Tibial artery (tissue), 4 donors: ENCODE data around the gene ADGRD2.

Source experiments
- DNase-seq, 2 donors: peaks; one replicate each; pipeline ENCODE4 v3.0.0-alpha.2; 2019
- H3K27ac ChIP-seq, 2 donors: fragments of 200-600 bp; sonication (generic) in 1 of 2; 1 replicate in 1 of 2; 2 replicates in 1 of 2; pipeline ENCODE4 v1.5.1; 2018 to 2019; ENCODE audit warnings: mild to moderate bottlenecking in 1 of 2
- H3K27me3 ChIP-seq, 2 donors: fragments of 200-600 bp; sonication (generic) in 1 of 2; one replicate each; pipeline versions ENCODE4 v1.5.1 to v1.6.0; 2016 to 2019
- H3K36me3 ChIP-seq, 3 donors: fragments of 200-600 bp; sonication (generic) in 2 of 3; one replicate each; pipeline ENCODE4 v1.5.1; 2016 to 2019; ENCODE audit warnings: mild to moderate bottlenecking in 2 of 3
- H3K4me1 ChIP-seq, 4 donors: fragments of 200-600 bp; sonication (generic) in 2 of 4; 1 replicate in 3 of 4; 2 replicates in 1 of 4; pipeline ENCODE4 v1.5.1; 2016 to 2019
- H3K4me3 ChIP-seq, 2 donors: fragments of 200-600 bp; sonication (generic) in 1 of 2; 1 replicate in 1 of 2; 2 replicates in 1 of 2; pipeline ENCODE4 v1.5.1; 2018 to 2019; ENCODE audit warnings: mild to moderate bottlenecking in 2 of 2
- H3K9me3 ChIP-seq, 3 donors: fragments of 200-600 bp; sonication (generic) in 1 of 3; one replicate each; pipeline ENCODE4 v1.5.1; 2016 to 2019
- intact Hi-C: fragments of 100-400 bp; cut with DNase I; formaldehyde crosslinking; loops from one replicate; pipeline ENCODE4 v1.15.0; 2023; ENCODE audit warnings: low total_unique reads
- TF ChIP-seq, protein P1 (sequence below), 2 experiments: fragments of 200-600 bp in 1 of 2; fragments of 450-650 bp in 1 of 2; IDR thresholded peaks; one replicate each; pipeline ENCODE4 v1.5.1; 2017 to 2019; ENCODE audit warnings: antibody characterized with exemption in 2 of 2, mild to moderate bottlenecking in 1 of 2, moderate library complexity in 1 of 2

The ADGRD2 gene

DNA sequence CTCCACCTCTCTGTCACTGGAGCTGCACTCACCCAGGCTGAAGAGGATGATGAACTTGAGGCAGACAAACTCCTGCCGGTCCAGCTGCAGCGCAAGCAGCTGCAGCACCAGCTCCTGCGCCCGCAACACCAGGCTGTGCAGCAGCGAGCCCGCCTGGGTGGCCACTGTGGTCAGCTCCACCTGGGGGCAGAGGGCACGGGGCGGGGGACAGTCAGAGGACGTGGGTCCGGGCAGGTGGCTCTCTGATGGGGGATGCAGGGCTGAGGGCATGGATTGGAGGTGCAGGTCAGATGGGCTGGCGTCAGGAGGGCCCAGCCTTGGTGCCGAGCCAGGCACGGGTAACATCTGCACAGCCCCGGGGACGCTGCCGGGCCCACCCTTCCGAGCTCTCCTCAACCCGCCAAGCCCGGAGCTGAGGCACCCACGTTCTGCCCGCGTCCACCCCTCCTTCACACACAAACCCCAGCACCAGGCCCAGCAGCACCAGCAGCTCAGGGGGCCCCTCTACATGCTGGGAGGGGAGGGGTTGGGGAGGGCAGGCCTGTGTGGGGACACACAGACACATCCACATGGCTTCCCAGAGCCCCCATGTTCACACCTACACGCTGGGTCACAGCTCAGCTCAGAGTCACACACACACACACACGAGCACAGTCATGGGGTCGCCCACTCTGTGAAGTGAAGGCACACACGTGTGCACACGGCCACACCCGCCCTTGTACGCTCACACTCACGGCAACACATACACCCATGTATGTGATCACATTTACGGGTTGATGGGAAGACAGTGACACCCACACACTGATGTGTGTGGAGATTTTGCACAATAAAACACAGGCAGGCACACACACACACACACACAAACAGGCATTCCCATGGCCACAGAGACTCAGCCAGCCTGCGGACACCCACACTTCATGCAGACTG is 41.1 kb downstream of the ADGRD2 start:
- H3K27ac ChIP-seq = no peak overlapping the region
- H3K9me3 ChIP-seq = no peaks in the 10 kb centered on the region
- no peak for DNase-seq
- no peaks in the 10 kb centered on the region for H3K4me1 ChIP-seq
- no peak overlapping the region for H3K4me3 ChIP-seq
- TF ChIP-seq, protein P1, sequence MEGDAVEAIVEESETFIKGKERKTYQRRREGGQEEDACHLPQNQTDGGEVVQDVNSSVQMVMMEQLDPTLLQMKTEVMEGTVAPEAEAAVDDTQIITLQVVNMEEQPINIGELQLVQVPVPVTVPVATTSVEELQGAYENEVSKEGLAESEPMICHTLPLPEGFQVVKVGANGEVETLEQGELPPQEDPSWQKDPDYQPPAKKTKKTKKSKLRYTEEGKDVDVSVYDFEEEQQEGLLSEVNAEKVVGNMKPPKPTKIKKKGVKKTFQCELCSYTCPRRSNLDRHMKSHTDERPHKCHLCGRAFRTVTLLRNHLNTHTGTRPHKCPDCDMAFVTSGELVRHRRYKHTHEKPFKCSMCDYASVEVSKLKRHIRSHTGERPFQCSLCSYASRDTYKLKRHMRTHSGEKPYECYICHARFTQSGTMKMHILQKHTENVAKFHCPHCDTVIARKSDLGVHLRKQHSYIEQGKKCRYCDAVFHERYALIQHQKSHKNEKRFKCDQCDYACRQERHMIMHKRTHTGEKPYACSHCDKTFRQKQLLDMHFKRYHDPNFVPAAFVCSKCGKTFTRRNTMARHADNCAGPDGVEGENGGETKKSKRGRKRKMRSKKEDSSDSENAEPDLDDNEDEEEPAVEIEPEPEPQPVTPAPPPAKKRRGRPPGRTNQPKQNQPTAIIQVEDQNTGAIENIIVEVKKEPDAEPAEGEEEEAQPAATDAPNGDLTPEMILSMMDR (IDR thresholded peaks at IDR 0.05) = no peak
- H3K27me3 ChIP-seq = peaks cover 0 to 76% of the 10 kb centered on the region in 2 donors
- H3K36me3 ChIP-seq = no peaks in the 10 kb centered on the region
- intact Hi-C loops = no loop called here

DNA sequence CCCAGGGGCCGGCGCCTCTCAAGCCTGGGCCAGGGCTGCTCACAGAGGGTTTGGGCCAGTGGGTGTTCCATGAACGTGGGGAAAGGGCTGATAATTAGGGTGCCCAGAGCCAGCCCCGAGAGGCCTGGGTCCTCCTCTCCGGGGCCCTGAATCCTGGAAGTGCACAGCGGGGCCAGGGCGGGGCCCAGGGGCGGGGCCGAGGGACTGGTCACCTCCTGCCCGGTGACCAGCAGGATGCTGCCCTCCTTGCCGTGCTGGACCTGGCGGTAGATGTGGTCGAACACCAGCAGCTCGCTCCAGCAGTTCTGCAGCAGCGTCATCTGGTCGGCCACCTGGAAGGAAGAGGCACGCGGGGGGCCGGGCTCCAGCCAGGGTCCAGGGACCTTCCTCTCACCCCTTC is 42.6 kb downstream of the ADGRD2 start:
- Histone ChIP-seq H3K27me3 (peaks cover 0 to 70% of the 10 kb centered on the region in 2 donors), H3K27ac (no peak overlapping the region), H3K4me1 (no peaks in the 10 kb centered on the region), H3K9me3 (no peaks in the 10 kb centered on the region), H3K4me3 (no peak overlapping the region), H3K36me3 (no peaks in the 10 kb centered on the region)
- TF ChIP-seq, protein P1 (IDR thresholded peaks at IDR 0.05) = no peak
- DNase-seq = no peak
- intact Hi-C loops = no loop called here

DNA sequence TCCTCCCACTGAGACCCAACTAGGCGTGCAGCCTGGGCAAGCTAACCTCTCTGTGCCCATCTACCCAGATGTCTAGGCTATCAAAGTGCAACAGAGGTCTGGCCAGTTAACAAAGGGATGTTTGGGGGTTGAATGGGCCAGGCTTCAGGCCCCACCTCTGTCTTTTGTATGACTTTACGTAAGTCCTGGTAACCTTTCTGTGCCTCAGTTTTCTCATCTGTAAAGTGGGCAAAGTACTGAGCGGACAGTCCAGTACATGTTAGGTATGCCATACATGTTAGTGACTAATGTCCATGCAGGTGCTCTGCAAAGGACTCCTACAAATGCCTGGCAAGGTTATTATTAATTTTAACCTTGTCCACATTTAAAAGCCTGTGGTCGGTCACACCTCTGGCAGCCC is 43.0 kb downstream of the ADGRD2 start:
- no peaks in the 10 kb centered on the region for H3K9me3 ChIP-seq
- peaks cover 0 to 70% of the 10 kb centered on the region in 2 donors for H3K27me3 ChIP-seq
- intact Hi-C loops = no loop called here
- no peak for DNase-seq
- TF ChIP-seq, protein P1 (IDR thresholded peaks at IDR 0.05) = no peak
- no peaks in the 10 kb centered on the region for H3K36me3 ChIP-seq
- no peak overlapping the region for H3K4me3 ChIP-seq
- H3K4me1 ChIP-seq = no peaks in the 10 kb centered on the region
- H3K27ac ChIP-seq = no peak overlapping the region

DNA sequence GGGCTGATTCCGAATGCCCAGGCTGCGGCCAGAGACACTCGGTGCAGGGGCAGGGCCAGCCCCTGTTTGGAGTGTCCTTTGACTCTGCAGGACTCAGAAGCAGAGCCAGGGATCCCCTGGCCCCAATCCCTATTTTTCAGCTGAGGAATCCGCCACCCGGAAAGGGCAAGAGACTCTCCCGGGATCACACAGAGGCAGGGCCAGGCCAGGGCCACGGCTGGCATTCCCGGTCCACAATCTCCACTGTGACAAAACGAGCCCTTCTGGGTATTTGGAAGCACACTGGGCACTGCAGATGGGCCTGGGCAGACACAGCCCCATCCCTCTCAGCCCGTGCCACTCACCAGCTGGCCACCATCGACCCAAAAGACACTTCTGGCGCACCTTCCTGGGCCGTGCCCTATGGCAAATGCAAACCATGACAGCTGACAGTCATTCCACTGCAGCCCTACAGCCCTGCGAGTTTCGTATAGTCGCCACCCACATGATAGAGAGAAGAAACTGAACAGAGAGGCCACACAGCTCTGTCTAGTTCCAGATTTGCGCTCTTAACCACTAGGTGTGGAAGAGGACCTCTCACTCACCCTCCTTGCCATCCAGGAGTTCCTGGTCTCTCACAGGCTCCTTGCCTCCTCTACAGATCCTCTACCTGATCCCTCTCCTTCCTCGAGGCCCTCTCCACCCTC is 43.7 kb downstream of the ADGRD2 start:
- TF ChIP-seq, protein P1 (IDR thresholded peaks at IDR 0.05) = no peak
- no peak overlapping the region for H3K4me3 ChIP-seq
- H3K27ac ChIP-seq = no peak overlapping the region
- peaks cover 0 to 77% of the 10 kb centered on the region in 2 donors for H3K27me3 ChIP-seq
- intact Hi-C loops = no loop called here
- no peaks in the 10 kb centered on the region for H3K36me3 ChIP-seq
- no peaks in the 10 kb centered on the region for H3K4me1 ChIP-seq
- DNase-seq = no peak
- H3K9me3 ChIP-seq = no peaks in the 10 kb centered on the region

DNA sequence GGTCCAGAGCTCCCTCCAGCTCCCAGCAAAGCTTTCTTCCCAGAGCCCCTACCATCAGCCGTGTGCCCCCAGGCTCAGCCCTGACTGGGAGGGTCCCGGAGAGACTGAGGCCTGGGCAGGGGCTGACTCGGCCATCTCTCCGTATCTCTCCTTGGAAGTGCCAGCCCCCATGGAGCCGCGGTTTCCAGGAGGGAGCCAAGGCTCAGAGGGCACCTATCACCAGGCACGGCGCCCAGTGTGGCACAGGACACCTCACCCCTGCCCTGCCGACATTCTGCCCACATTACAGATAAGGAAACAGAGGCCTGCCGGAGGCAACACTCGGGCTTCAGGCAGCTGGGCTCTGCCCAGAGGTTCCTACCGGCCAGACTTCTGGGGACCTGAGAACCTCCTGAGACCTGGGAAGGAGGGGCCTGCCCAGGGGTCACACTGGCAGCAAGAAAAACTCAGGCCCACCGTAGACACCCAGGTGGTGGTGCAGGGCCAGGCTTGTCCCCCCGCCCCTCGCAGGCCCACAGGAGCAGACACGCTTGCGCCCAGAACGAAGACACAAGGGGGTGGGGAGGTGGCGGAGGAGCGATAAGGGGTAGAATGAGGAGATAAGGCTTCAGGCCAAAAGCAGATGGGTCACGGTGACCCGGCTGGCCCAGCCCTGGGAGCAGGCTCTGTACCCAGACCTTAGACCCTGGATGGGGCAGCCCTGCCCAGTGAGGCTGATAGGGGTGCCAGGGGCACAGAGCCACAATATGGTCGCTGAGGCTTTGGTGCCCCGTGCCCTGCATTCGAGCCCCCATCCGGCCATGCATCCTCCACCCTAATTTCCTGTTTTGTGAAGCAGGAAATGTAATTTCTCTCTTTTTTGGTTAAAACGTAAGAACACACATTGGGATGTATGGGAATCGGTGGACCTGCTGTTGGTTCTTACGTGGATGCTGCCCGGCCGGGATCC is 45.1 kb downstream of the ADGRD2 start:
- no peaks in the 10 kb centered on the region for H3K4me1 ChIP-seq
- DNase-seq = no peak
- no peak overlapping the region for H3K27ac ChIP-seq
- TF ChIP-seq, protein P1 (IDR thresholded peaks at IDR 0.05) = no peak
- no peaks in the 10 kb centered on the region for H3K9me3 ChIP-seq
- H3K4me3 ChIP-seq = no peak overlapping the region
- intact Hi-C loops = no loop called here
- H3K27me3 ChIP-seq = peaks cover 0 to 78% of the 10 kb centered on the region in 2 donors
- no peaks in the 10 kb centered on the region for H3K36me3 ChIP-seq
